SIG-M5 treated with dmso at 0.1 percent for 504 hours (cell line): Measurements from ENCODE around the gene UBE2F.
A peak's percentile ranks its signal among the peaks of the same experiment; 100 is the strongest.
"Not testable (repeated sequence)": the region's sequence is repeated elsewhere in the genome, so short reads cannot be mapped to it uniquely, and the experiment has no call there.

ENCODE experiments used
- DNase-seq: peaks from one replicate; lab custom pipeline; 2025; ENCODE audit not compliant: unreplicated experiment; lab: John Stamatoyannopoulos, UW

The UBE2F gene

GRCh38 chr2:237977380-237977779 lies 10.6 kb downstream of the UBE2F start:
- no peak for DNase-seq

DNA sequence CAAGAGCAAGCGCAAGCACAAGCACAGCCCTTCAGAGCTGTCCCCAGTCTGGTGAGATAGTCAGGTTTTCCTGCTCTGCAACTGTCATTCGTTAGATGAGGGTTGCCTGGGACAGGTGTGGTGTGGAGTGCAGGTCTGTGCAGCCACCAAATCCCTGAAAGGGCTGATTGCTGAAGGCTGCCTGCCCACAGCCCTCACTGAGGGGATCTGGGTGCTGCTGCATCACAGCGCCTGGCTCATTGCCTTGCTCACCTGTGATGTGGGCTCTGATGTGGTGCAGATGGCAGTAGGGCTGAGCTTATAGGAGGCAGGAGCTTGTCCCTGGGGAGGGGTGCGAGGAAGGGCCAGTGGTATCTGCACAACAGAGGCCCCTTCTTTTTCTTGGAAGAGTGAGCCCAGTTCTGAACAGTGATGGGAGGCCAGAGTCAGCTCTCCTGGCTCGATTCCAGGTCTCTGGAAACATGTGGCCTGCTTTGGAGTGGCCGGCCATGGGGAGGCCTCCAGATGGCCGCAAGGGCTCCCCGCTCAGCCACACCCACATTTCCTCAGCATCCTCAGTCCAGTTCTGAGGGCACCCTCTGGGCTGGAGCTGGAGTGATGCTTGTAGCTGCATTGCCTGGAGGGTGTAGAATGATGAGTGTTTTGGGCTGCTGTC lies 11.4 kb downstream of the UBE2F start:
- no peak for DNase-seq

DNA sequence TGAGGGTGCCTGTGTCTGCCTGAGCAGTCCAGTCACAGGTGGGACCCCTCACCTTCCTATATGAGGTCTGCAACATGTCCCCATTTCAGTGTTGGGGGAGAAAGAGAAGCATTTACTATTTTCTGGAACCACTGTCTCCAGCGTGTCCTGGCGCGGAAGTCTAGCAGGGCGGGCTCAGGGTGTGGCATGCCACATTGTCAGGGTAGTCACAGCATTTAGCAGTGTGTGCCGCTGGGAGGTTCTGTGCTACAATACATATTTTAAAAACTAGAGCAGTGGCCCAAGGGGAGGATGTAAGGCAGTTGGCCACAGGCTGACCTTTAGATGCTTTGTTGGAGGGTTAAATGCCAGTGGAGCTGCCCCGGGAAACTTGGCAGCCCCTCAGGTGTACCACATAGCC lies 12.5 kb downstream of the UBE2F start:
- no peak for DNase-seq

- DNase-seq = no peak
Observed at GRCh38 chr2:237980087-237980486, 13.3 kb downstream of the UBE2F start.

- DNase-seq = peak; percentile 40
Observed at GRCh38 chr2:237980751-237981150, 13.9 kb downstream of the UBE2F start.

DNA sequence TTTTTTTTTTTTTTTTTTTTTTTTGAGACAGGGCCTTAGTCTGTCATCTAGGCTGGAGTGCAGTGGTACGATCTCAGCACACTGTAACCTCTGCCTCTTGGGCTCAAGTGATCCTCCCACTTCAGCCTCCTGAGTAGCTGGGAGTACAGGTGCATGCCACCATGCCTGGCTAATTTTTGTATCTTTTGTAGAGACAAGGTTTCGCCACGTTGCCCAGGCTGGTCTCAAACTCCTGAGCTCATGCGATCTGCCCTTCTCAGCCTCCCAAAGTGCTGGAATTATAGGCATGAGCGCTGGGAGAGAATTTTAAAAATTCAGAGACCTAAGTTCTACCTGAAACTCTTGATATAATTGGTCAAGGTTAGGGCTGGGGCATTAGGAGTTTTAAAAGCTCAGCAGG lies 14.8 kb downstream of the UBE2F start:
- DNase-seq = not testable (repeated sequence)

GRCh38 chr2:237982039-237982725 lies 15.4 kb downstream of the UBE2F start:
- DNase-seq = no peak

GRCh38 chr2:237983922-237984321 lies 17.1 kb downstream of the UBE2F start:
- DNase-seq = no peak

- DNase-seq = no peak
Observed at GRCh38 chr2:237987268-237987667, 20.5 kb downstream of the UBE2F start.

- DNase-seq = no peak
Observed at GRCh38 chr2:237993701-237994100, 26.9 kb downstream of the UBE2F start.

- DNase-seq = no peak
Observed at GRCh38 chr2:237995036-237995435, 28.2 kb downstream of the UBE2F start.

GRCh38 chr2:237996021-237996593 lies 29.3 kb downstream of the UBE2F start:
- no peak for DNase-seq

GRCh38 chr2:237997521-237997920 lies 30.7 kb downstream of the UBE2F start:
- no peak for DNase-seq

DNA sequence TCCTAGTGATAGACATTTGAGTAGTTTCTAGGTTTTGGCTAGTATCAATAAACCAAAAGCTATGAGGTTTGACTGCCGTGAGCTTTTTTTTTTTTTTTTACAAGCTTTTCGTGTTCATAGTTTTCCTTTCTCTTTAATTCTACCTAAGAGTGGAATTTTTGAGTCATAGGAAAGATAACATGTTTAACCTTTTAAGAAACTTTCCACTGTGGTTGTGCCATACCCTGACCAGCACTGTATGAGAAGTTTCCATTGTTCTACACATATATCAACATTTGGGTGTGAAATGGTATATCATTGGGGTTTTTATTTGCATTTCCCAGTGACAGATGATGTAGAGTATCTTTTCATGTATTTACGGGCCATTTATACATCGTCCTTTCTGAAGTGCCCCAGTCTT lies 31.7 kb downstream of the UBE2F start:
- DNase-seq = no peak

DNA sequence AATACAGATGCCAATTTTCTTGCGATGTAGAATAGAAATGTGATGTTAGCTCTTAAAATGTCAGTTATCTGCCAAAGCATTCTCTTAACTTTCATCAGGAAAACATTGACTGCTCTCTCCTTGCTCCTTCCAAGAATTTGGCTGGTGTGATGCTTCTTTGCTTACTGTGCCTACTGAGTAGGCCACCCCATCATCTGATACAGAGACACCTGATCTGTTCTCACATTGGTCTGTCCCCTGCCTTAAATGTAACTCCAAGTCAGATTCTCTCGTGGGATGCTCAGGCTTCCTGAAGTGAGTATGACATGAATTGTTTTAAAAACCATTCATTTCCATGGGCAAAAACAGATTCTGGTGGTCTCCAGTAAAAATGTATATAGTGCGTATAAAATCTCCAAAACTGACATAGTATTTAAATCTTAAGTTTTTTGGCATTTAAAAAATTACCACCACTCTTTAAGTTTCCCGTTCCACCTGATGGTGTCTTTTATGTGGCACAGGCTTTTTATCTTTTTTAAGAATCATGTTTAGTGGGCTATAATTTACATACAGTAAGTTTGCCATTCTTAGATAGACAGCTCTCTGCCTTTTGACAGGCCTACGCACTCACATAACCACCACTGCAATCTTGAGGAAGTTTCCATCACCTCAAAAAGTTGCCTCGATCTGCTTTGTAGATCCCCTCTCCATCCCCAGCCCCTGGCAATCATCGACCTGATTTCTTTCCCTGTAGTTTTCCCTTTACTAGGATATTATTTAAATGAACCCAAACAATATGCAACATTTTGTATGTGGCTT lies 36.6 kb downstream of the UBE2F start:
- no peak for DNase-seq

DNA sequence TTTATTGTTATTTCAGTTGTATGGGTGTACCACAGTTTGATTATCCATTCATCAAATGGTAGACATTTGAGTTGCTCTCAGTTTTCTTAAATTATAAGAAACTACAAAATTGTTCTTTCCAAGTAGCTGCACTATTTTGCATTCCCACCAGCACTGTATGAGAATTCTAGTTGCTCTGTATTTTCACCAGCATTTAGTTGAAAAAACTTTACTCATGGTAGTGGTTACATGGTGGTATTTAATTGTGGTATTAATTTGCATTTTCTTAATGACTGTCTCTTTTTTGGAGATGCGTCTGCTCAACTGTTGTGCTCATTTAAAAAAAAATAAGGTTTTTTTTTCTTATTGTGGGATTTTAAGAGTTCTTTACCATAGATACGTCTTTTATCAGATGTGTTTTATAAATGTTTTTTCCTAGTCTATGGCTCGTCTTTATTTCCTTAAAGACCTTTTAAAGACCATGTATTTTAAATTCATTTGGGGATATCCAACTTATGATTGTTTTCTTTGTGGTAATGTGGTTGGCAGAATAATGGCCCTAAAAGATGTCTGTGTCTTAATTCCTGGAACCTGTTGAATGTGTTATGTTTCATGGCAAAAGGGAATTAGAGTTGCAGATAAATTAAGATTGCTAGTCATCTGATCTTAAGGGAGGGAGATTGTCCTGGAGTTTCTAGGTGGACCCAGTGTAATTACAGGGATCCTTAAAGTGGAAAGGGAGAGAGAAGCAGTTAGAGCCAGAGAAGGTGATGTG lies 37.4 kb downstream of the UBE2F start:
- no peak for DNase-seq

- DNase-seq = no peak
Observed at GRCh38 chr2:238005528-238005927, 38.7 kb downstream of the UBE2F start.

DNA sequence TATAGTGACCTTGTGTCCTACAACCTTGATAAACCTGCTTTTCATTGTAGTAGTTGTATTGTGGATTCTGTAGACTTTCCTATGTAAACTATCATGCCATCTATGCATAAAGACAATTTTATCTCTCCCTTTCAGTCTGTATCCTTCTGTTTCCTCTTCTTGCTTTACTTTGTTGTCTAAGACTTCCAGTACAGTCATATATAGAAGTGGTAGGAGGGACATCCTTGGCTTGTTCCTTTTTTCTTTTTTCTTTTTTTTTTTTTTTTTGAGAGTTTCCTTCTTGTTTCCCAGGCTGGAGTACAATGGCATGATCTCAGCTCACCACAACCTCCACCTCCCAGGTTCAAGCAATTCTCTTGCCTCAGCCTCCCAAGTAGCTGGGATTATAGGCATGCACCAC lies 39.7 kb downstream of the UBE2F start:
- peak; percentile 31 for DNase-seq

GRCh38 chr2:238007924-238008323 lies 41.1 kb downstream of the UBE2F start:
- no peak for DNase-seq

GRCh38 chr2:238009563-238009962 lies 42.7 kb downstream of the UBE2F start:
- DNase-seq = no peak

GRCh38 chr2:238010572-238010971 lies 43.8 kb downstream of the UBE2F start:
- no peak for DNase-seq
